HG03521 (cell line): Measurements from ENCODE around the gene ZBTB40.

Experiments
- ATAC-seq: cut with Tn5 transposase; IDR thresholded peaks from one replicate; pipeline ENCODE4 v1.9.1; 2021; ENCODE audit warnings: mild to moderate bottlenecking, moderate library complexity; ENCODE audit not compliant: unreplicated experiment

The ZBTB40 gene

GRCh38 chr1:22451702-22452480, at the start of gene ZBTB40:
TSS of gene ZBTB40 (plus strand) at chr1:22451851. CDS start at chr1:22489949, 38,098 bp downstream.
- ATAC-seq = peak; percentile 92

- no peak for ATAC-seq
Observed at GRCh38 chr1:22402356-22403053, 49.1 kb upstream of the ZBTB40 start.

GRCh38 chr1:22404486-22404885, 47.2 kb upstream of the ZBTB40 start:
- no peak for ATAC-seq

GRCh38 chr1:22406722-22407495, 44.7 kb upstream of the ZBTB40 start:
- ATAC-seq = no peak

GRCh38 chr1:22408230-22408629, 43.4 kb upstream of the ZBTB40 start:
- no peak for ATAC-seq

- ATAC-seq = no peak
Observed at GRCh38 chr1:22410401-22410800, 41.2 kb upstream of the ZBTB40 start.

GRCh38 chr1:22410928-22411495, 40.6 kb upstream of the ZBTB40 start:
- no peak for ATAC-seq

- no peak for ATAC-seq
Observed at GRCh38 chr1:22411589-22411988, 40.1 kb upstream of the ZBTB40 start.

GRCh38 chr1:22412932-22413727, 38.5 kb upstream of the ZBTB40 start:
- ATAC-seq = no peak

GRCh38 chr1:22413799-22414198, 37.9 kb upstream of the ZBTB40 start:
- ATAC-seq = no peak

- no peak for ATAC-seq
Observed at GRCh38 chr1:22414244-22414751, 37.4 kb upstream of the ZBTB40 start.

GRCh38 chr1:22415489-22415888, 36.2 kb upstream of the ZBTB40 start:
- ATAC-seq = no peak

- no peak for ATAC-seq
Observed at GRCh38 chr1:22416555-22417454, 34.8 kb upstream of the ZBTB40 start.

GRCh38 chr1:22417466-22417865, 34.2 kb upstream of the ZBTB40 start:
- ATAC-seq = no peak

- ATAC-seq = no peak
Observed at GRCh38 chr1:22418312-22418711, 33.3 kb upstream of the ZBTB40 start.

GRCh38 chr1:22418933-22419382, 32.7 kb upstream of the ZBTB40 start:
- ATAC-seq = no peak

GRCh38 chr1:22420455-22421053, 31.1 kb upstream of the ZBTB40 start:
- no peak for ATAC-seq

GRCh38 chr1:22426781-22427180, 24.9 kb upstream of the ZBTB40 start:
- no peak for ATAC-seq

- no peak for ATAC-seq
Observed at GRCh38 chr1:22428672-22429071, 23.0 kb upstream of the ZBTB40 start.
